Left ventricle myocardium inferior (tissue), 1 donor: ENCODE results near the gene TUBA4A. TPM values are rescaled to one million over a fixed set of nuclear protein-coding genes. Genes with fewer than 3 reads are reported as not detected.

ENCODE experiments used
- DNase-seq: peaks from one replicate; pipeline ENCODE4 v3.0.0-alpha.2; 2020
- H3K27ac ChIP-seq: fragments of 200-600 bp; replicated peaks from 2 replicates; pipeline ENCODE4 v1.8.0; 2021
- H3K27me3 ChIP-seq: fragments of 200-600 bp; 2 replicates; pipeline ENCODE4 v1.8.0; 2021; ENCODE audit warnings: low read depth
- H3K36me3 ChIP-seq: fragments of 200-600 bp; 2 replicates; pipeline ENCODE4 v1.8.0; 2021
- H3K4me1 ChIP-seq: fragments of 200-600 bp; 2 replicates; pipeline ENCODE4 v1.8.0; 2021
- H3K4me3 ChIP-seq: fragments of 200-600 bp; 2 replicates; pipeline ENCODE4 v1.8.0; 2021; ENCODE audit warnings: mild to moderate bottlenecking, moderate library complexity
- H3K9me3 ChIP-seq: fragments of 200-600 bp; replicated peaks from 2 replicates; pipeline ENCODE4 v1.8.0; 2021
- CTCF ChIP-seq: fragments of 200-600 bp; IDR thresholded peaks from 2 replicates; pipeline ENCODE4 v1.8.0; 2021; ENCODE audit warnings: antibody characterized with exemption, mild to moderate bottlenecking, borderline replicate concordance
- intact Hi-C: fragments of 100-400 bp; cut with micrococcal nuclease; formaldehyde crosslinking; loops from one replicate; pipeline ENCODE4 v1.11.0; 2022
- total RNA-seq: library from RNA; stranded (reverse); fragmentation: NEBNext Ultra II Directional; extraction: Animal tissue kit (Norgen Biotek cat#: 25700); gene quantifications from one replicate; pipeline ENCODE4 v1.2.1, GENCODE V29; 2021
- donor health status: DM: no; HTN: yes; CAD: no; lungs with severe emphysema.

The TUBA4A gene
- total RNA-seq, 1 donor from 2014 or later, result 130 TPM

- Histone ChIP-seq H3K9me3 (no peaks in the 10 kb centered on the region), H3K36me3 (peaks cover 33% of the 10 kb centered on the region), H3K27ac (peak overlapping the region; percentile 87), H3K4me3 (peak overlapping the region; percentile 85), H3K27me3 (peaks cover 15% of the 10 kb centered on the region), H3K4me1 (peaks cover 75% of the 10 kb centered on the region)
- no peak for DNase-seq
- intact Hi-C loops, result no loop called here
- no peak for TF ChIP-seq CTCF
These were observed 1.6 kb downstream of the TUBA4A start for GRCh38 chr2:219252084-219252483.

- Histone ChIP-seq H3K27me3 (peaks cover 10% of the 10 kb centered on the region), H3K9me3 (no peaks in the 10 kb centered on the region), H3K36me3 (peaks cover 36% of the 10 kb centered on the region), H3K4me3 (peak overlapping the region; percentile 85), H3K4me1 (peaks cover 79% of the 10 kb centered on the region), H3K27ac (peak overlapping the region; percentile 87)
- intact Hi-C loops, result no loop called here
- no peak for TF ChIP-seq CTCF
- no peak for DNase-seq
These were observed 2.1 kb downstream of the TUBA4A start for GRCh38 chr2:219251656-219252055.

DNA sequence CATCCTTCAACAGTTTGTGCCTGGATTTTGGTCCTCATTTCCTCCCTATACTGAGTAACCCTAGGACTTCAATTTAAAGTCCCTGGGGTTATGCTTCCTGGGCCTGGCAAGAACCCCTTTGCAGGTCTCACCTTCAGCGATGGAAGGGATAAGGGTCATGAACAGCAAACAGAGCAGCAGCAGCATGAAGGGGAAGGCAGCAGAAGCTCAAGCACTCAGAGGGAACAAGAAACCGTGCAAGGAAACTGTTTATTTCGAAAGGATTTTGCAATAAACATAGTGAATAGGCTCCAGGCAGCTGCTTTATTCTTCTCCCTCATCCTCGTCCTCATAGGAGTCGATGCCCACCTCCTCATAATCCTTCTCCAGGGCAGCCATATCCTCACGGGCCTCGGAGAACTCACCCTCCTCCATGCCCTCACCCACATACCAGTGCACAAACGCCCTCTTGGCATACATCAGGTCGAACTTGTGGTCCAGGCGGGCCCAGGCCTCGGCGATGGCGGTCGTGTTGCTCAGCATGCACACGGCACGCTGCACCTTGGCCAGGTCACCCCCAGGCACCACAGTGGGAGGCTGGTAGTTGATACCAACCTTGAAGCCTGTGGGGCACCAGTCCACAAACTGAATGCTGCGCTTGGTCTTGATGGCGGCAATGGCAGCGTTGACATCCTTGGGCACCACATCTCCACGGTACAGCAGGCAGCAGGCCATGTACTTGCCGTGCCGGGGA is 3.5 kb downstream of the TUBA4A start:
- H3K4me1 ChIP-seq, result peaks cover 94% of the 10 kb centered on the region
- H3K9me3 ChIP-seq, result no peaks in the 10 kb centered on the region
- peak overlapping the region; percentile 83 for H3K27ac ChIP-seq
- no peak for TF ChIP-seq CTCF
- intact Hi-C loops, result no loop called here
- no peak for DNase-seq
- no peaks in the 10 kb centered on the region for H3K27me3 ChIP-seq
- peaks cover 37% of the 10 kb centered on the region for H3K36me3 ChIP-seq
- H3K4me3 ChIP-seq, result peak overlapping the region; percentile 28

DNA sequence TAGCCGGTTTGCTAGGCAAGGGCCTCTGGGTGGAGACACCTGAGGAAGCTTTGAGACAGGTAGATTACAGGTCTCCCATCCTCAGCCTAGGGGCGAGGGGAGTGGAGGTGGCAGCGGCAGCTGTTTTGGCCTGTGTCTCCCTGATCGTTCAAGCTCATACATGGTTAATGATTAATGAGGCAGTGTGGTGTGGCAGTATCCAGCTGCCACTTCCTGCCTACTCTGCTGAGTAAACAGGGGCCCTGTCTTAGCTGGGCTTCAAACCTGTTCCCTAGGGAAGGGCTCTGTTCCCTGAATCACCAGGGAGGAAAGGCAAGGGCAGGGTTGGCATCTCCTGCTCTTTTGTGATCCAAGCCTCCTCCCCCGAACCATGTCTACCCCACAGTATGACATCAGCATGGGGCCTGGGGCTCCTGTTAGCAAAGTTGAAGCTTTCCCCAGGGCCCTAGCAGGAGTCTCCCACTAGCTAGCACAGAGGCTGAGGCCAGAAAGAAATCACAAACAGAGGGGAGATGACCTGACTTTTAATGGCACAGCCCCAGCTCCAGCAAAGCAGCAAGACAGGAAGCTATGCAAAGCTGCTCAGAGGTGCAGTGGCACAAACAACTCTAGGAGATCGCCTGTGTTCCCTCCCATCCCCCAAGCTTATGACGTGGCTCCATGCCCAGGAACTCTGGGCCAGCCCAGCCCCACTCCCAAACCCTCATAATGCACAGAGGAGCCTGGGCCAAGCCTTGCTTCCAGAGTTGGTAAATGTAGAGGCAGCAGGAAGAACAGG is 4.3 kb downstream of the TUBA4A start:
- H3K4me1 ChIP-seq, result peaks cover 94% of the 10 kb centered on the region
- no peaks in the 10 kb centered on the region for H3K9me3 ChIP-seq

DNA sequence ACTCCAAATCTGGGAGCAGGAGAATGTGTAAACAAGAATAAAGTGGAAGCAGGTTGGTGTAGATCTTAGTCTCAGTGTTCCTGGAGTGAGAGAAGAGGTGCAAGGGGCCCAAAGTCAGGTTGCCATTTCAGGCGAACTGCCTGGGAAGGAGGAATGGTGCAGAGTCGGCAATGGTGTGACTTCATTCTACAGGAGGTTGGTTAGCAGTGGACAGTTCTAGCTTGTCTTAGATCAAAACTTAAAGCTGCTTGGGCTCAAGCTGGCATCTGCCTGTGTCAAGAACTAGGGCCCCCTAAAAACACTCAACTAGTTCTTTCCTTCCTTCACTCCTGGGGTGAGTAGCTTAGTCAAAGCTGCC is 4.9 kb downstream of the TUBA4A start:
- no peak for DNase-seq
- Histone ChIP-seq H3K27me3 (no peaks in the 10 kb centered on the region), H3K36me3 (peaks cover 37% of the 10 kb centered on the region), H3K4me1 (peaks cover 89% of the 10 kb centered on the region), H3K27ac (peak overlapping the region; percentile 83), H3K9me3 (no peaks in the 10 kb centered on the region), H3K4me3 (peak overlapping the region; percentile 28)
- no peak for TF ChIP-seq CTCF
- intact Hi-C loops, result no loop called here

More for the DNA sequence above, 4.3 kb downstream of the TUBA4A start:
- H3K4me3 ChIP-seq, result peak overlapping the region; percentile 28
- intact Hi-C loops, result no loop called here
- TF ChIP-seq CTCF, result no peak
- peaks cover 37% of the 10 kb centered on the region for H3K36me3 ChIP-seq
- H3K27ac ChIP-seq, result peak overlapping the region; percentile 83
- no peaks in the 10 kb centered on the region for H3K27me3 ChIP-seq
- peak; percentile 72 for DNase-seq
